ENCODE data around the gene ACTG1.
"Not testable (repeated sequence)": the region's sequence is repeated elsewhere in the genome, so short reads cannot be mapped to it uniquely, and the experiment has no call there.

Gene ACTG1

DNA sequence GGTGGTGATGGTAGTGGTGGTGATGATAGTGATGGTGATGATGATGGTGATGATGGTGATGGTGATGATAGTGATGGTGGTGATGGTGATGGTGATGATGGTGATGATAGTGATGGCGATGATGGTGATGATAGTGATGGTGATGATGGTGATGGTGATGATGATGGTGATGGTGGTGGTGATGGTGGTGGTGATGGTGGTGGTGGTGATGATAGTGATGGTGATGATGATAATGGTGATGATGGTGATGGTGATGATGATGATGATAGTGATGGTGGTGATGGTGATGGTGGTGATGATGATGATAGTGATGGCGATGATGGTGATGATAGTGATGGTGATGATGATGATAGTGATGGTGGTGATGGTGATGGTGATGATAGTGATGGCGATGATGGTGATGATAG is 19.4 kb upstream of the ACTG1 start:
- not testable (repeated sequence) for DNase-seq

DNA sequence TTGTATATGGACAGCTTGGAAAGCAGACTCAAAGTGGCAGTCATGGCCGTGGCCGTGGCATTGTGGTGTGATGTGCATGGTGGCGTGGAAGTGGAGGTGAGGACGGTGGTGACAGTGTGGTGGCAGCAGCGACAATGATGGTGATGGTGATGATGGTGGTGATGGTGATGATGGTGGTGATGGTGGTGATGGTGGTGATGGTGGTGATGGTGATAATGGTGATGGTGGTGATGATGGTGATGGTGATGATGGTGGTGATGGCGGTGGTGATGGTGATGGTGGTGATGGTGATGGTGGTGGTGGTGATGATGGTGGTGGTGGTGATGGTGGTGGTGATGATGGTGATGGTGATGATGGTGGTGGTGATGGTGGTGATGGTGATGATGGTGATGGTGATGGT is 18.4 kb upstream of the ACTG1 start:
- not testable (repeated sequence) for DNase-seq

DNA sequence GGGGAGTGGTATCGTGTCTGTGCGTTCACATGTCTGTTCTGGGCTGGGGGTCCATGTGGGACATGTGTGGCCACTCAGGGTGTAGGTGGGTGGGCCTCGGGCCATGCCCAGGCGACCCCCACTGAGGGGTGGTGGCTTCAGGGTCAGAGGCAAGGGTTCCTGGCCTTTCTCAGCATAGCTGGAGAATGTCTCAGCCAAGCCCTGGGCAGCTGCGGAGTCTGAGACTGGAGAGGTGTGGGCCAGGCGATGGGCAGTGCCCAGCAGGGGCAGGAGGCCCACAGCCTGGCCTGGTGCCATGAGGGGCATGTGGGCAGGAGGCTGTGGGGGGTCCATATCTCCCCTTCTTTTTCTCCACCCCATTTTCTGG is 16.8 kb upstream of the ACTG1 start:
- no peak for DNase-seq

DNA sequence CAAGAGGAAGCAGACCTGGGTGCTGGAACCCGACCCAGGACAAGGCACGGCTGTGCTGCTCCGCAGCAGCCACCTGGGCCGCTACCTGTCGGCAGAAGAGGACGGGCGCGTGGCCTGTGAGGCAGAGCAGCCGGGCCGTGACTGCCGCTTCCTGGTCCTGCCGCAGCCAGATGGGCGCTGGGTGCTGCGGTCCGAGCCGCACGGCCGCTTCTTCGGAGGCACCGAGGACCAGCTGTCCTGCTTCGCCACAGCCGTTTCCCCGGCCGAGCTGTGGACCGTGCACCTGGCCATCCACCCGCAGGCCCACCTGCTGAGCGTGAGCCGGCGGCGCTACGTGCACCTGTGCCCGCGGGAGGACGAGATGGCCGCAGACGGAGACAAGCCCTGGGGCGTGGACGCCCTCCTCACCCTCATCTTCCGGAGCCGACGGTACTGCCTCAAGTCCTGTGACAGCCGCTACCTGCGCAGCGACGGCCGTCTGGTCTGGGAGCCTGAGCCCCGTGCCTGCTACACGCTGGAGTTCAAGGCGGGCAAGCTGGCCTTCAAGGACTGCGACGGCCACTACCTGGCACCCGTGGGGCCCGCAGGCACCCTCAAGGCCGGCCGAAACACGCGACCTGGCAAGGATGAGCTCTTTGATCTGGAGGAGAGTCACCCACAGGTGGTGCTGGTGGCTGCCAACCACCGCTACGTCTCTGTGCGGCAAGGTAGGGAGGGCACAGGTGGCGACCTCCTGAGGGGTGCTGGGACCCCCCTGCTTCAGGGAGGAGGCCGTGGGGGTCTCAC is 16.2 kb upstream of the ACTG1 start:
- no peak for DNase-seq

DNA sequence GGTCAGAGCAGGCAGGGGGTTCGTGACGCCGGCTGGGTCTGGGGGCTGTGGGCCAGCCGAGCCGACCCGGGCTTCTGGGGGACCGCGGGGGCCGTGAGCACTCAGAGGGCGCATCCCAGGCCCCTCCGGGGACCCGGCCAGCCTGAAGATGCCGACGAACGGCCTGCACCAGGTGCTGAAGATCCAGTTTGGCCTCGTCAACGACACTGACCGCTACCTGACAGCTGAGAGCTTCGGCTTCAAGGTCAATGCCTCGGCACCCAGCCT is 15.7 kb upstream of the ACTG1 start:
- no peak for DNase-seq

GRCh38 chr17:81527591-81528383 is 15.2 kb upstream of the ACTG1 start, which contains the start of gene FSCN2:
TSS of gene FSCN2 (plus strand) at chr17:81528377. CDS start at chr17:81528532, 155 bp downstream.
- no peak for DNase-seq

DNA sequence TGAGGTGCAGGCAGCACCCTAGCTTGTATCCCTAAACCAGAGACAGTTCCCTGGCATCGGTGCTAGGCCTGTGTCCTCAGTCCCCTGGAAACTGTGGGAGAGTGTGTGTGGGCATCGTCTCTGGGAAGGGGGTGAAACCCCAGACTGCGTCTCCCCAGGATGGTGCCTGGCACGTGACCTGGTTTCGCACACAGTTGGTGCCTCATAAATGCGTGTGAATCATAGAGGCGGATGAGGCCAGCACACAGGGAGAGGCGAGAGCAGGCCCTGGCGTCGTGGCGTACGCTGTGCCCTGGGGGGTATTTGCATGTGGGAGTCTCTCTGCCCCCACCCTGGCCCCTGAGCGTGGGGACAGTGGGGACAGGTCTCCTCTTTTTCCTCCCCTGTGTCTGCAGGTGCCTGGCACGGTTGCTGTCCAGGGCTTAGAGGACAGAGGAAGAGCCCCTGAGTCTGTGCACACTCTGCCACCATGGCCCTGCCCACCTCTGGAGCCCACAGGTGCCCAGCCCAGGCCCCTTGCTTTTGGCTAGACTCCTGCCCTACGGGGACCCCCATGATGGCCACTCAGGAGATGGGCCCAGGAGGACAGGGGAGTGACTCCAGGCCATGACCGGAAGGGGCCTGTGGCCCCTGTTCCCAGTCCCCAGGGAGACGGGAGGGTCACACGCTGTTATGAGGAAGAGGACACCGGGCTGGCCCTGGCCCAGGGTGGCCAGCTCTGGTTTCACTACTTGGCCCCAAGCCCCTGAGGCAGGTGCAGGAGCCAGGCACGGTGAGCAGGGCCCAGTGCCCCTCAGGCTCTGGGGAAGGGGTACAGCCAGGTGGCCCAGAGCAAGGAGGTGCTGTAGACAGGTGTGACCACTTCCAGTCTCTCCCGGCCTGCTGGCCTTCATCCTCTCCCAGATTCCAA is 14.3 kb upstream of the ACTG1 start:
- no peak for DNase-seq

GRCh38 chr17:81524865-81525159 is 12.2 kb upstream of the ACTG1 start:
- DNase-seq = no peak

GRCh38 chr17:81524039-81524864 is 11.7 kb upstream of the ACTG1 start:
- DNase-seq = no peak

DNA sequence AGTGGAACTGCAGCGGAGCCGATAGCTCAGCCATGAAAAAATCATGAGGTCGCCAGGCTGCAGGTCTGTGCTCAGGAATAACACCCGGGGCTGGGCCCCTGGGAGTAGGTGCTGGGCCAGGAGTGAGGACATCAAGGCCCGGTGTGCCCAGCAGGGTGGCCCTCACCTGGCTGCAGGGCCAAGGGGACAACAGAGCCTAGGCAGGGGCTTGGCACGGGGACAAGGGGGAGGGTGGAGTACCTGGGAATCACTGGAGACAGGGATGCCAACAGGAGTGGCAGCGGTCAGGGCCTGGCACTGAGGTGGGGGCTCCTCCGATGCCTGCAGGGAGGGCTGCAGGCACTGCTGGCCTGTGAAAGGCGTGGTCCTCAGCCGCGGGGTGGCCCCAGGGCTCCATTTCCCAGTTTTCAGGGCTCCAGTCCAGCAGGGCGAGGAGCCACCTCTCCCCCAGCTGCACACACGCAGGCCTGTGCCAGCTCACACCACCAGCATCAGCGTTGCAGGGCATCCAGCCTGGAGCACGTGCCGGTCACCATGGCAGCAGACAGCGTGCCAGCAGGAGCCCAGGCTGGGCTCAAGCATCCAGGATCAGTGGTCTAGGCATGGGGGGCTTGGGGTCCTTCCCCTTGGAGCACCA is 10.9 kb upstream of the ACTG1 start:
- no peak for DNase-seq

GRCh38 chr17:81522491-81523401 is 10.1 kb upstream of the ACTG1 start:
- DNase-seq = no peak

- DNase-seq = no peak
Measured at GRCh38 chr17:81520021-81520901, 7.7 kb upstream of the ACTG1 start.

DNA sequence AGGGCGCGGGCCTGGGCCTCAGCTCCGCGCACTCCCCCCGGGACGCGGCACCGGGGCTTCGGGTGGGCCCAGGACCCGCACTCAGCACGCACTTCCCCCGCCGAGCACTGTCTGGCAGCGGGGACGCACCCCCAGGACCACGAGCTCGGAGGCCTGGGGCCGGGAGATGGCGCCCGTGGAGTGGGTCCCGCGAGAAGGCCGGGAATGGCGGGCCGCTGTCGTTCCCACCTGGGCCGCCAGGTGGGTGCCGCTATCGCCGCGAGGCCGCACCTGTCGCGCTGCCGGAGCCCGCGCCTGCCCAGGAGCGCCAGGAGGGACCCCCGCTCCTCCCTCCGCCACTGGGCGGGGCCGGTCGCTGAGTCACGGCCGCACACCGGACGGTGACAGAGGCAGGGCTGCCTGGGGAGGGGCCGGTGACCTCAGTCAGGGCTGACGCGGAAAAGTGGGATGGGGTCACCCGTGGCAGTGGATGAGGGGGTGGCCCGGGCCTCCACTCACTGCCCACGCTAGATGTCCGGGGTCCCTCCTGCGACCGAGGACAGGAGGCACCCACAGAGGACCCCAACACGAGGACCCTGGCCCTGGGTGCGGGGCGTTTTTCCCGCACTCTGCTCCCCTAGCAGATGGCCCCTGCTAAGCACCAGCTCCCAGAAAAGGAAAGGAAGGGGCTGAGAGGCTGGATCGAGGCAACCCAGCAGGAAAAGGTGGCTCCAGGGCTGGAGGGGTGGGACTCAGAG is 6.9 kb upstream of the ACTG1 start:
- DNase-seq = no peak

- no peak for DNase-seq
Measured at GRCh38 chr17:81518785-81519283, 6.2 kb upstream of the ACTG1 start.

- DNase-seq = no peak
Measured at GRCh38 chr17:81518113-81518784, 5.7 kb upstream of the ACTG1 start.

- no peak for DNase-seq
Measured at GRCh38 chr17:81517339-81518112, 4.9 kb upstream of the ACTG1 start.

DNA sequence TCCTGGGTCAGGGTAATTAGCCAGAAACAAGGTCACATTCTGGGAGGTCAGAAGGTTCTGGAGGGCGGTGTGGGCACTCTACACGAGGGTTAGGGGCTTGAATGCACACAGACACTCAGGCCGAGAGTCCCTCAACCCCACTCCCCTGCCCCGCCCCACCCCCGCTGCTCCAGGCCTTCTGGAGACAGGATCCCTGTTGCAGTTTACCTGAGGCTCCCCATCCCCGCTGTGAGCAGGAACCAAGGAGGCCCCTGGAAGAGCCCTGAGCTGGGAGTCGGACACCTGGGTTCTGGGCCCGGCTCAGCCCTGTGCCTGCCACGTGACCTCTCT is 4.4 kb upstream of the ACTG1 start:
- no peak for DNase-seq

DNA sequence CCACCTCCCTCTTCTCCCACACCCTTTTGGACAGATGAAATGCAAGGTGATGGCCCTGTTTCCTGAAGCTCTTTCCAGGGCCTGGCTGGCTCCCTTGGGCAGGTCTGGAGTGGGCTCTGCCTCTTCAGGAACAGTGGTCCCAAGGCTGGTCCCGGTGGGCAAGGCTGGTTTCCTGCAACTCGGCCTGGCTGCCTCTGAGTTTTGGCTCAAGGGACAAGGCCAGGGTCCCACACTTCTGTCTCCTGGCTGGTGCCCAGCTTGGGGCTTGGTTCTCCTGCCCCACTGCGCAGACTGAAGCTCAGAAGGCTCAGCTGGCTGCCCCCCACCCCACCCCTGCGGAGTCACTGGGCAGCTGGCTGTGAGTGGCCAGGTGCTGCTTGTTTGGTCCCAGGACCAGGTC is 3.8 kb upstream of the ACTG1 start:
- DNase-seq = no peak

Measured in NCI-H524 treated with DMSO at 0.1 percent for 48 hours (cell line).